Glutamatergic neuron (in vitro differentiated cells): ENCODE measurements around the gene SNX17. TPM values are rescaled to one million over a fixed set of nuclear protein-coding genes. Genes with fewer than 3 reads are reported as not detected.
A peak's percentile ranks its signal among the peaks of the same experiment; 100 is the strongest.

ENCODE experiments used
- DNase-seq: peaks from one replicate; pipeline ENCODE4 v3.0.0; 2022
- H3K27ac Mint-ChIP-seq: one replicate; pipeline ENCODE4 v1.8.0; 2020; ENCODE audit warnings: mild to moderate bottlenecking, mixed read lengths, inconsistent platforms; ENCODE audit not compliant: unreplicated experiment
- H3K27me3 Mint-ChIP-seq: one replicate; pipeline ENCODE4 v1.8.0; 2020; ENCODE audit warnings: mild to moderate bottlenecking, moderate library complexity, mixed read lengths, inconsistent platforms; ENCODE audit not compliant: unreplicated experiment
- H3K36me3 Mint-ChIP-seq: one replicate; pipeline ENCODE4 v1.8.0; 2020; ENCODE audit warnings: mild to moderate bottlenecking, mixed read lengths, inconsistent platforms; ENCODE audit not compliant: unreplicated experiment
- H3K4me1 Mint-ChIP-seq: one replicate; pipeline ENCODE4 v1.8.0; 2020; ENCODE audit warnings: mild to moderate bottlenecking, low read depth, mixed read lengths, inconsistent platforms; ENCODE audit not compliant: unreplicated experiment
- H3K4me3 Mint-ChIP-seq: one replicate; pipeline ENCODE4 v1.8.0; 2020; ENCODE audit warnings: mild to moderate bottlenecking, mixed read lengths, inconsistent platforms; ENCODE audit not compliant: unreplicated experiment
- H3K9me3 Mint-ChIP-seq: one replicate; pipeline ENCODE4 v1.8.0; 2020; ENCODE audit warnings: mild to moderate bottlenecking, moderate library complexity, mixed read lengths, inconsistent platforms; ENCODE audit not compliant: unreplicated experiment
- CTCF ChIP-seq: fragments of 200-600 bp; sonication (generic); IDR thresholded peaks from one replicate; pipeline ENCODE4 v1.5.0; 2021; ENCODE audit not compliant: partially characterized antibody, unreplicated experiment
- long read RNA-seq: library from polyadenylated mRNA; unstranded; transcript quantifications from one replicate; pipeline ENCODE4 v2.0.0, GENCODE V29; 2020; ENCODE audit not compliant: unreplicated experiment
- total RNA-seq: library from RNA; stranded (reverse); fragmentation: NEBNext Ultra II Directional; extraction: Animal tissue kit (Norgen Biotek cat#: 25700); gene quantifications from one replicate; pipeline ENCODE4 v1.2.1, GENCODE V29; 2021; ENCODE audit not compliant: unreplicated experiment

SNX17 gene
- total RNA-seq, result 72.5 TPM
- long read RNA-seq, transcript SNX17-201 (15 exons, 2,044 nt), result major isoform, 141 of 157 reads
- long read RNA-seq, partial matches to known transcripts, result 1 of 157 reads
- long read RNA-seq, other reads (novel, unspliced or antisense), result 12 of 157 reads

GRCh38 chr2:27370026-27370815, at the start of gene SNX17, which contains the start of gene EIF2B4:
SNX17 (plus strand) TSS chr2:27370616; CDS start chr2:27370744, 128 bp downstream.
EIF2B4 (minus strand) TSS chr2:27370338; CDS start chr2:27370314, 24 bp downstream.
- Mint-ChIP-seq H3K9me3 (peaks cover 20% of the 10 kb centered on the region), H3K27ac (peak within 1 kb of the TSS; percentile 91), H3K27me3 (peaks cover 8% of the 10 kb centered on the region), H3K4me3 (peak within 1 kb of the TSS; percentile 98), H3K4me1 (peaks cover 15% of the 10 kb centered on the region), H3K36me3 (peaks cover 6% of the 10 kb centered on the region)
- TF ChIP-seq CTCF, result peak; percentile 32
- DNase-seq, result peak; percentile 99

GRCh38 chr2:27320958-27321543, 49.4 kb upstream of the SNX17 start:
- H3K27me3 Mint-ChIP-seq, result no peaks in the 10 kb centered on the region
- H3K36me3 Mint-ChIP-seq, result peaks cover 3% of the 10 kb centered on the region
- TF ChIP-seq CTCF, result peak; percentile 14
- no peaks in the 10 kb centered on the region for H3K4me1 Mint-ChIP-seq
- H3K4me3 Mint-ChIP-seq, result peak overlapping the region; percentile 7
- H3K9me3 Mint-ChIP-seq, result peaks cover 1% of the 10 kb centered on the region
- H3K27ac Mint-ChIP-seq, result no peak overlapping the region
- peak; percentile 17 for DNase-seq

- Mint-ChIP-seq H3K27me3 (peaks cover 2% of the 10 kb centered on the region), H3K4me1 (no peaks in the 10 kb centered on the region), H3K27ac (no peak overlapping the region), H3K9me3 (peaks cover 1% of the 10 kb centered on the region), H3K36me3 (peaks cover 6% of the 10 kb centered on the region), H3K4me3 (peak overlapping the region; percentile 100)
- DNase-seq, result no peak
- no peak for TF ChIP-seq CTCF
Observed at GRCh38 chr2:27322301-27322765, 48.1 kb upstream of the SNX17 start.

- H3K4me1 Mint-ChIP-seq, result no peaks in the 10 kb centered on the region
- peak within 1 kb of the TSS; percentile 100 for H3K4me3 Mint-ChIP-seq
- no peak for TF ChIP-seq CTCF
- H3K36me3 Mint-ChIP-seq, result peaks cover 6% of the 10 kb centered on the region
- peaks cover 1% of the 10 kb centered on the region for H3K9me3 Mint-ChIP-seq
- H3K27ac Mint-ChIP-seq, result peak within 1 kb of the TSS; percentile 100
- peaks cover 2% of the 10 kb centered on the region for H3K27me3 Mint-ChIP-seq
- peak; percentile 89 for DNase-seq
Observed at GRCh38 chr2:27322766-27323595, 47.4 kb upstream of the SNX17 start, which contains the start of gene MPV17. MPV17 (minus strand) TSS chr2:27323097; CDS start chr2:27322517, 580 bp downstream.
